Dermis microvascular lymphatic vessel endothelial cell (primary cell): ENCODE results near the gene EDC4. TPM values are rescaled to one million over a fixed set of nuclear protein-coding genes. Genes with fewer than 3 reads are reported as not detected.
"Not testable (repeated sequence)": the region's sequence is repeated elsewhere in the genome, so short reads cannot be mapped to it uniquely, and the experiment has no call there.

Experiments
- DNase-seq, 2 donors: peaks; one replicate each; pipeline versions ENCODE4 v3.0.0 to v3.0.0-alpha.2; 2010; ENCODE audit warnings: low read depth in 2 of 2
- total RNA-seq: library from RNA; depleted of rRNA; stranded (reverse); fragments of >200 nt; gene quantifications from 2 replicates; pipeline ENCODE4 v1.2.1, GENCODE V29; 2014

The EDC4 gene, protein sequence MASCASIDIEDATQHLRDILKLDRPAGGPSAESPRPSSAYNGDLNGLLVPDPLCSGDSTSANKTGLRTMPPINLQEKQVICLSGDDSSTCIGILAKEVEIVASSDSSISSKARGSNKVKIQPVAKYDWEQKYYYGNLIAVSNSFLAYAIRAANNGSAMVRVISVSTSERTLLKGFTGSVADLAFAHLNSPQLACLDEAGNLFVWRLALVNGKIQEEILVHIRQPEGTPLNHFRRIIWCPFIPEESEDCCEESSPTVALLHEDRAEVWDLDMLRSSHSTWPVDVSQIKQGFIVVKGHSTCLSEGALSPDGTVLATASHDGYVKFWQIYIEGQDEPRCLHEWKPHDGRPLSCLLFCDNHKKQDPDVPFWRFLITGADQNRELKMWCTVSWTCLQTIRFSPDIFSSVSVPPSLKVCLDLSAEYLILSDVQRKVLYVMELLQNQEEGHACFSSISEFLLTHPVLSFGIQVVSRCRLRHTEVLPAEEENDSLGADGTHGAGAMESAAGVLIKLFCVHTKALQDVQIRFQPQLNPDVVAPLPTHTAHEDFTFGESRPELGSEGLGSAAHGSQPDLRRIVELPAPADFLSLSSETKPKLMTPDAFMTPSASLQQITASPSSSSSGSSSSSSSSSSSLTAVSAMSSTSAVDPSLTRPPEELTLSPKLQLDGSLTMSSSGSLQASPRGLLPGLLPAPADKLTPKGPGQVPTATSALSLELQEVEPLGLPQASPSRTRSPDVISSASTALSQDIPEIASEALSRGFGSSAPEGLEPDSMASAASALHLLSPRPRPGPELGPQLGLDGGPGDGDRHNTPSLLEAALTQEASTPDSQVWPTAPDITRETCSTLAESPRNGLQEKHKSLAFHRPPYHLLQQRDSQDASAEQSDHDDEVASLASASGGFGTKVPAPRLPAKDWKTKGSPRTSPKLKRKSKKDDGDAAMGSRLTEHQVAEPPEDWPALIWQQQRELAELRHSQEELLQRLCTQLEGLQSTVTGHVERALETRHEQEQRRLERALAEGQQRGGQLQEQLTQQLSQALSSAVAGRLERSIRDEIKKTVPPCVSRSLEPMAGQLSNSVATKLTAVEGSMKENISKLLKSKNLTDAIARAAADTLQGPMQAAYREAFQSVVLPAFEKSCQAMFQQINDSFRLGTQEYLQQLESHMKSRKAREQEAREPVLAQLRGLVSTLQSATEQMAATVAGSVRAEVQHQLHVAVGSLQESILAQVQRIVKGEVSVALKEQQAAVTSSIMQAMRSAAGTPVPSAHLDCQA (N-terminal part only)
- total RNA-seq, result 52.2 and 64.1 TPM in 2 replicates

DNA sequence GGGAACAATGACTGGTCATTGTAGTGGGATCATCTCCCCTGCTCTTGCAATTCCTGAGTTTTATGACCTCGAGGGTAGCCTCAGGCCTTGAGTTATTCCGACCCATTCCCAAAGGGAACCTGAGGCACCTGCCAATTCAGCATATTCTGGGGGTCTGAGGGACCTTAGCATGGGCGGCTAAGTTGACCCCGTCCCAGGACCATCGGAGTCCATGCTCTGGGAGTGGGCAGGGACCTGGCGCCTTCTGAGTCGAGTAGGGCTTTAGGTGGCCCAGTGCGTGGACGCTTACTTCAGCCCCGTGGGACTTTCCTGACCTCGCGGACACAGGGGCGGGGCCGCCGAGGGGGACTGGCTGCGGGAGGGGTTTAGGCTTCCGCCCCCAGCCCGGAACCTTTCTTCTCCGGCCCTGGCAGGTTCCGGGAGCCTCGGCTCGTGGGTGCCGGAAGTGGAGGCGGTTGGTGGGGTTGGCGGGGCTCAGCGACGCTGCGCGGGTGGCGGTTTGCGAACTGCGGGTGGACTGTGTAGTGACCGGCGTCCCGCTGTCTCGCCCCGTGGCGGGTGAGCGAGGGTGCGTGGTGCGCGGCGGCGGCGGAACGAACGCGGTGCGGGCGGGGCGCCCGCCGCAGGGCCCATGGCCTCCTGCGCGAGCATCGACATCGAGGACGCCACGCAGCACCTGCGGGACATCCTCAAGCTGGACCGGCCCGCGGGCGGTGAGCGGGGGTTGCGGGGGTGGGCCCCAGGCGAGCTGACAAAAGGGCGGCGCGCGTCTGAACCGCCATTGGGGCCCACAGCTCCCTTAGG lies at the start of gene EDC4:
EDC4 (plus strand) TSS at position 422 of the 804 bp plus-strand sequence; CDS start at position 632, 210 bp downstream.
- DNase-seq, result peak; percentile 74 to 88

DNA sequence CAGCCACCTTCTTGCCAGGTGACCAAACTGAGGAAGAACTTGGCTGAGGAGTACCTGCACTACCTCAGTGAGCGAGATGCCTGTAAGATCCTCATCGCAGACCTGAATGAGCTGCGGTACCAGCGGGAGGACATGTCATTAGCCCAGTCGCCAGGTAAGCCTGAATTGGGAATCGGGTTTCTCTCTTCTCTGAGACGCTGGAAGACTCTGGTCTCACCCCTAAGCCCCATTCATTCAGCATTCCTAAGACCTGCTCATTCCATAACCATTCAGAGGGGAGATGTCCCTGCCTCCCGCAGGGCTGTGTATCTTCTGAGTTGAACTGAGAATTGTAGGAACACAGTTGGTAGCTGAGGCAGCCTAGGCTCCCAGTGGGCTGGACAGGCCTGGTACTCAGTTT lies 47.7 kb upstream of the EDC4 start:
- DNase-seq, result no peak

DNA sequence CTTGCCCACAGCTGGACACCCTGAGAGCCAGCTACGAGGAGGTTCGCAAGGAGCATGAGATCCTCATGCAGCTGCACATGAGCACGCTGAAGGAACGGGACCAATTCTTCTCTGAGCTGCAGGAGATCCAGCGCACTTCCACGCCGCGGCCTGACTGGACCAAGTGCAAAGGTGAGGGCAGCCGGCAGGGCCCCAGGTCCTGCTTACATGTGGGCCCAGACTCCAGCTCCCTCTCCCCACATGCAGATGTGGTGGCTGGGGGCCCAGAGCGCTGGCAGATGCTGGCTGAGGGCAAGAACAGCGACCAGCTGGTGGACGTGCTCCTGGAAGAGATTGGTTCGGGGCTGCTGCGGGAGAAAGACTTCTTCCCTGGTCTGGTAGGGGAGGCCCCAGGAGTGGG lies 46.9 kb upstream of the EDC4 start:
- DNase-seq, result no peak

GRCh38 chr16:67828651-67829050 lies 44.2 kb upstream of the EDC4 start:
- no peak for DNase-seq

GRCh38 chr16:67833030-67833414 lies 39.8 kb upstream of the EDC4 start:
- peak in 1 of 2 donors; percentile 32 for DNase-seq

GRCh38 chr16:67833415-67834241 lies 39.2 kb upstream of the EDC4 start:
- DNase-seq, result peak; percentile 80 to 90

GRCh38 chr16:67834242-67834614 lies 38.6 kb upstream of the EDC4 start:
- DNase-seq, result no peak

DNA sequence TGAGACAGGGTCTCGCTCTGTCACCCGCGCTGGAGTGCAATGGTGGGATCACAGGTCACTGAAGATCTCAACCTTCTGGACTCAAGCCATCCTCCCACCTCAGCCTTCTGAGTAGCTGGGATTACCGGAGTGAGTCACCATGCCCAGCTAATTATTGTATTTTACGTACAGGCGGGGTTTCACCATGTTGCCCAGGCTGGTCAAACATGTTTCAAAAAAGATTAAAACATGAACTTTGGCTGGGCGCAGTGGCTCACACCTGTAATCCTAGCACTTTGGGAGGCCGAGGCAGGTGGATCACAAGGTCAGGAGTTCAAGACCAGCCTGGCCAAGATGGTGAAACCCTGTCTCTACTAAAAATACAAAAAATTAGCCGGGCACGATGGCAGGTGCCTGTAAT lies 35.7 kb upstream of the EDC4 start:
- DNase-seq, result not testable (repeated sequence)

- DNase-seq, result no peak
Observed at GRCh38 chr16:67837811-67838210, 35.0 kb upstream of the EDC4 start.

GRCh38 chr16:67841198-67841815 lies 31.5 kb upstream of the EDC4 start:
- no peak for DNase-seq

GRCh38 chr16:67841816-67842508 lies 30.9 kb upstream of the EDC4 start, which contains the start of gene THAP11:
Gene THAP11 (plus strand): TSS chr16:67842320. CDS start chr16:67842555, 235 bp downstream.
- peak; percentile 90 to 96 for DNase-seq

GRCh38 chr16:67842509-67843342 lies 30.1 kb upstream of the EDC4 start:
- peak in 1 of 2 donors; percentile 71 for DNase-seq

- no peak for DNase-seq
Observed at GRCh38 chr16:67843343-67843765, 29.5 kb upstream of the EDC4 start.

GRCh38 chr16:67844497-67844896 lies 28.4 kb upstream of the EDC4 start:
- DNase-seq, result no peak

DNA sequence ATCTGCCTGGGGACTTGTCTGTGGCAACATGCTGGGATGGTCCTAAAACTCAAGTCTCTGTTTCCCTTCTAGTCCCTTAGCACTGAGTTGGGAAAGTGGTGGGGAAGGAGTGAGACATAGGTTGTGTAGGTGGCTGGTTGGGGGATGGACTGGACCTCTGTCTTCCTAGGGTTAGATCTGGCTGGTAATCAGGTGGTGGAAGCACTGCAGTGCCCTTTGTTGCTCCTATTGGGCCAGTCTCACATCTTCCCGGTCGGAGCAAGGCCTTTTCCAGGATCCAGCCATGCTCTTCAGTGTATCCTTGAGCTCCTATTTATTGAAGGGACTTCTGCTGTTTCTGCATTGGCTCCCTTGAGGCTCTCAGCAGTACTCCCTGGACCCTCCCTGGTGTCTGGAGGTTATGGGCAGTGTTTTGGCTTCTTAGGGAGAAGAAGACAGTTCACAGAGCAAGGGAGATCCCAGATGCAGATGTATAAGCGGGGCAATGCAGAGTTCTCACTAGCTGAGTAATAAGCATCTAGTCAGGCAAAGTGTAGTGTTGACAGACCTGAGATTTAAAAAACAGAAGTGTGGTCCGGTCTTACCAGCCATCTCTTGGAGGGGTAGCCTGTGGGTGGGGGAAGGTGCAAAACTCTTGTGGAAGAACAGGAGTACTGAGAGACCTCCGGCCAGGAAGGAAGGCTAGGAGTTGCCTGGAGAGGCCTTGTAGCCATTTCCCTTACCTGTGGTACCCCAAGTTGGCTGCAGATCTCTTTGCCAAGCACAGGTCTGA lies 27.4 kb upstream of the EDC4 start:
- no peak for DNase-seq

- no peak for DNase-seq
Observed at GRCh38 chr16:67846063-67846319, 26.9 kb upstream of the EDC4 start.

GRCh38 chr16:67846320-67847063 lies 26.4 kb upstream of the EDC4 start, which contains the start of gene NUTF2:
Gene NUTF2 (plus strand): TSS chr16:67846933. CDS start chr16:67865131, 18,198 bp downstream.
- peak; percentile 83 to 91 for DNase-seq
